OCI-LY7 (cell line): ENCODE measurements around the gene MYBPC2. TPM values are rescaled to one million over a fixed set of nuclear protein-coding genes. Genes with fewer than 3 reads are reported as not detected.

Experiments used
- BruUV-seq: library from RNA; stranded (reverse); fragments of 400-500 nt; replicated peaks from 2 replicates; lab custom pipeline; 2021; lab: Mats Ljungman, UMichigan
- CTCF ChIA-PET: fragments of 300-600 bp; sonication (Branson Sonifier 250); formaldehyde crosslinking; loops from one replicate; lab custom pipeline; 2022; ENCODE audit warnings: antibody characterized with exemption; ENCODE audit not compliant: unreplicated experiment; lab: Charles Lee
- POLR2A ChIA-PET: fragments of 300-600 bp; sonication (Branson Sonifier 250); formaldehyde crosslinking; loops from one replicate; lab custom pipeline; 2022; ENCODE audit warnings: antibody characterized with exemption; lab: Charles Lee
- DNase-seq: peaks from one replicate; pipeline ENCODE4 v3.0.0-alpha.2; 2015; ENCODE audit warnings: low spot score
- H2AFZ ChIP-seq: fragments of 200-600 bp; sonication (generic), shearing (Covaris generic); 2 replicates; pipeline ENCODE4 v1.6.1; 2014; ENCODE audit warnings: mild to moderate bottlenecking, antibody characterized with exemption, low read length, moderate library complexity
- H3K27ac ChIP-seq: fragments of 200-600 bp; sonication (generic); 2 replicates; pipeline ENCODE4 v1.5.1; 2014; ENCODE audit warnings: mixed run types, low read depth, mild to moderate bottlenecking, moderate library complexity, low read length, inconsistent platforms; ENCODE audit not compliant: poor library complexity, severe bottlenecking
- H3K36me3 ChIP-seq: fragments of 200-600 bp; sonication (generic); 2 replicates; pipeline ENCODE4 v1.6.1; 2014; ENCODE audit warnings: mild to moderate bottlenecking, antibody characterized with exemption, low read length, moderate library complexity, mixed read lengths; ENCODE audit not compliant: insufficient read depth
- H3K4me1 ChIP-seq: fragments of 200-600 bp; sonication (generic); 2 replicates; pipeline ENCODE4 v1.5.1; 2014; ENCODE audit warnings: mild to moderate bottlenecking, low read length; ENCODE audit not compliant: insufficient read depth, poor library complexity, severe bottlenecking
- H3K4me2 ChIP-seq: fragments of 200-600 bp; sonication (generic); 2 replicates; pipeline ENCODE4 v1.6.1; 2014; ENCODE audit warnings: mild to moderate bottlenecking, low read length
- H3K4me3 ChIP-seq: fragments of 200-600 bp; sonication (generic); 2 replicates; pipeline ENCODE4 v1.5.1; 2014; ENCODE audit warnings: mild to moderate bottlenecking, low read depth, low read length; ENCODE audit not compliant: poor library complexity, severe bottlenecking
- H3K79me2 ChIP-seq: fragments of 200-600 bp; sonication (generic); 2 replicates; pipeline ENCODE4 v1.6.1; 2016; ENCODE audit warnings: low read depth, mild to moderate bottlenecking, low read length, moderate library complexity, mixed read lengths; ENCODE audit not compliant: insufficient read depth
- H3K9me2 ChIP-seq: fragments of 200-600 bp; sonication (generic); 2 replicates; pipeline ENCODE4 v1.6.1; 2016; ENCODE audit warnings: mild to moderate bottlenecking, low read length, mixed read lengths; ENCODE audit not compliant: insufficient read depth
- H3K9me3 ChIP-seq: fragments of 200-600 bp; sonication (generic); 2 replicates; pipeline ENCODE4 v1.6.1; 2014; ENCODE audit warnings: mild to moderate bottlenecking, mixed run types, low read length, mixed read lengths
- H4K20me1 ChIP-seq: fragments of 200-600 bp; sonication (generic); 2 replicates; pipeline ENCODE4 v1.6.1; 2014; ENCODE audit warnings: mild to moderate bottlenecking, antibody characterized with exemption, low read length, moderate library complexity, mixed read lengths; ENCODE audit not compliant: insufficient read depth
- EZH2phosphoT487 ChIP-seq: fragments of 200-600 bp; sonication (generic); IDR thresholded peaks from 2 replicates; pipeline ENCODE4 v1.6.1; 2018; ENCODE audit warnings: low read depth, borderline replicate concordance, mild to moderate bottlenecking, mixed run types, antibody characterized with exemption, low read length, moderate library complexity, mixed read lengths
- intact Hi-C: fragments of 100-400 bp; cut with micrococcal nuclease; formaldehyde crosslinking; loops from one replicate; pipeline ENCODE4 v1.10.0; 2022; ENCODE audit not compliant: unreplicated experiment
- total RNA-seq, 2 experiments: library from RNA; depleted of rRNA in 1 of 2; stranded (reverse); fragments of >200 nt in 1 of 2; shearing (Covaris generic) in 1 of 2; gene quantifications; 2 replicates each; pipeline ENCODE4 v1.2.3, GENCODE V29; 2014 to 2022
- TF ChIP-seq, protein P1 (sequence below): fragments of 200-600 bp; sonication (generic); conservative IDR thresholded peaks from 2 replicates; pipeline ENCODE4 v1.5.1; 2014; ENCODE audit warnings: mild to moderate bottlenecking, antibody characterized with exemption, low read length, moderate library complexity, mixed read lengths

Gene MYBPC2
- total RNA-seq, 2 experiments from 2014 or later = 15.4 to 28.2 TPM

- Histone ChIP-seq H3K27ac (no peak overlapping the region), H4K20me1 (no peaks in the 10 kb centered on the region), H3K79me2 (no peaks in the 10 kb centered on the region), H3K36me3 (no peaks in the 10 kb centered on the region), H3K9me2 (no peaks in the 10 kb centered on the region), H3K4me3 (no peak overlapping the region), H2AFZ (no peak overlapping the region), H3K9me3 (no peaks in the 10 kb centered on the region), H3K4me1 (no peaks in the 10 kb centered on the region), H3K4me2 (no peak overlapping the region)
- TF ChIP-seq, protein P1, sequence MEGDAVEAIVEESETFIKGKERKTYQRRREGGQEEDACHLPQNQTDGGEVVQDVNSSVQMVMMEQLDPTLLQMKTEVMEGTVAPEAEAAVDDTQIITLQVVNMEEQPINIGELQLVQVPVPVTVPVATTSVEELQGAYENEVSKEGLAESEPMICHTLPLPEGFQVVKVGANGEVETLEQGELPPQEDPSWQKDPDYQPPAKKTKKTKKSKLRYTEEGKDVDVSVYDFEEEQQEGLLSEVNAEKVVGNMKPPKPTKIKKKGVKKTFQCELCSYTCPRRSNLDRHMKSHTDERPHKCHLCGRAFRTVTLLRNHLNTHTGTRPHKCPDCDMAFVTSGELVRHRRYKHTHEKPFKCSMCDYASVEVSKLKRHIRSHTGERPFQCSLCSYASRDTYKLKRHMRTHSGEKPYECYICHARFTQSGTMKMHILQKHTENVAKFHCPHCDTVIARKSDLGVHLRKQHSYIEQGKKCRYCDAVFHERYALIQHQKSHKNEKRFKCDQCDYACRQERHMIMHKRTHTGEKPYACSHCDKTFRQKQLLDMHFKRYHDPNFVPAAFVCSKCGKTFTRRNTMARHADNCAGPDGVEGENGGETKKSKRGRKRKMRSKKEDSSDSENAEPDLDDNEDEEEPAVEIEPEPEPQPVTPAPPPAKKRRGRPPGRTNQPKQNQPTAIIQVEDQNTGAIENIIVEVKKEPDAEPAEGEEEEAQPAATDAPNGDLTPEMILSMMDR = no peak
- no peak for TF ChIP-seq EZH2phosphoT487
- no peak for DNase-seq
- BruUV-seq = no TSS peak
- intact Hi-C loops = no loop called here
- POLR2A ChIA-PET = no interaction called here
- CTCF ChIA-PET = no interaction called here
Measured at GRCh38 chr19:50494186-50495019, 61.7 kb downstream of the MYBPC2 start.

DNA sequence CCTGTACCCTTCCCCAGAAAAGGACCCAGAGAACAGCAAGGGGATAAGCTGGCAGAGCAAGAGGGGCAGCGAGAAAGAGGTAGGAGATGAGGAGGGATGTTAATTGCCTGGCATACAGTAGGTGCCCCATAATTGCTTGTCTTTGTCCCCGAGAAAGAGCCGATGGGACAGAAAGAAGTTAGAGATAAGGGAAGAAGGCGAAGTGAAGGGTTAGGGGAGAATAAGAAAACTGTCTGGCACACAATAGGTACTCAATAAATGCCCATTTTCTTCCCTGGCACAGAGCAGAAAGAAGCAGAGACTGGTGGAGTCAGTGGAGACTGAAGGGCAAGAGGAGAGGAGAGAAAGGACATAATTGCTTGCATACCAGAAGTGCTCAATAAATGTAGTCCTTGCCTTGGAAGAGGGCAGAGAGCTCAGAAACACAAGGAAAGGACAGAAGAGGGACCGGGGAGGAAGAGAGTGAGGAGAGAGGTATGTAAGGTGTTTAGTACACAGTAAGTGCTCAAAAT is 62.4 kb downstream of the MYBPC2 start:
- ChIA-PET CTCF (no interaction called here), POLR2A (no interaction called here)
- BruUV-seq = no TSS peak

More for the DNA sequence above, 62.4 kb downstream of the MYBPC2 start:
- no peak overlapping the region for H3K4me2 ChIP-seq
- intact Hi-C loops = no loop called here
- H3K9me3 ChIP-seq = no peaks in the 10 kb centered on the region
- H3K27ac ChIP-seq = no peak overlapping the region
- no peaks in the 10 kb centered on the region for H3K36me3 ChIP-seq
- H3K9me2 ChIP-seq = no peaks in the 10 kb centered on the region
- no peaks in the 10 kb centered on the region for H4K20me1 ChIP-seq
- H2AFZ ChIP-seq = no peak overlapping the region
- H3K4me1 ChIP-seq = peaks cover 2% of the 10 kb centered on the region
- TF ChIP-seq EZH2phosphoT487 = no peak
- TF ChIP-seq, protein P1 = no peak
- H3K4me3 ChIP-seq = no peak overlapping the region
- no peaks in the 10 kb centered on the region for H3K79me2 ChIP-seq
- no peak for DNase-seq
